GM18502 (cell line): ENCODE measurements around the gene CHIT1.

Experiments
- ATAC-seq: cut with Tn5 transposase; IDR thresholded peaks from one replicate; pipeline ENCODE4 v1.9.1; 2021; ENCODE audit warnings: mild to moderate bottlenecking; ENCODE audit not compliant: unreplicated experiment, poor library complexity

Gene CHIT1

GRCh38 chr1:203177470-203178039, 51.9 kb downstream of the CHIT1 start:
- no peak for ATAC-seq

- ATAC-seq: no peak
Observed at GRCh38 chr1:203177036-203177405, 52.5 kb downstream of the CHIT1 start.

DNA sequence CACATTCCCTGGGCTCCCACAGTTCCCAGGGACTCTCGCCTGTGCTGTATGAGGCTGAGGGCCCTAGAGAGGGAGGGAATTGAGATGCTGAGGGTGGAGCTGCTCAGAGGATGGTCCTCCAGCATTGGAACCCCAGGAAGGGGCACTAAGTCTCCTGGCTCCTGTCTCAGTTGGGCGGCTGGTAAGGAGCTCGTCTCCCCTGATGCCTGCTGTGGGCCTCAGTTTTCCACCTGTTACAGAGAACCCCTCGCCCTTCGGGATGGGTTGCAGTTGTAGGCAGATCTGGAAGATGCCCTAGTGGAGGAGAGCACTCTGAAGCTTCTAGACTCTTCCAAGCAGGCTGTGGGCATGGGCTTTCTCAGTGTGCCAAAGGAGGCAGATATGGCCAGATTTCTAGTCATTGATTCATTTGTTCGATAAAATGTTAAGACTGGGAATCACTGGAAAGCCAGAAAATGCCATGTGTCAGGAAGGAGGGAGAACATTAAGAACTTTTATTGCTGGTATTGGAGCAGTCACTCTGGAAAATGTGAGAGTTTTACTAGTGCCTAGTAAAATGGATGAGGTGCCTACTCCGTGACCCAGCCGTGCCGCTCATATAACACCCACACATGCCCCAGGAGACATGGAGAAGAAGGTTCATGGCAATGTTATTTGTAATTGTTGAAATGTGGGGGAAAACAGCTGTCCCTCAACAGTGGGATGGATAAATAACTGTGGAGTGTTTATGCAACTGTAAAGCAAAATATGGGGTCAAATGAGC, 53.0 kb downstream of the CHIT1 start:
- ATAC-seq: no peak

DNA sequence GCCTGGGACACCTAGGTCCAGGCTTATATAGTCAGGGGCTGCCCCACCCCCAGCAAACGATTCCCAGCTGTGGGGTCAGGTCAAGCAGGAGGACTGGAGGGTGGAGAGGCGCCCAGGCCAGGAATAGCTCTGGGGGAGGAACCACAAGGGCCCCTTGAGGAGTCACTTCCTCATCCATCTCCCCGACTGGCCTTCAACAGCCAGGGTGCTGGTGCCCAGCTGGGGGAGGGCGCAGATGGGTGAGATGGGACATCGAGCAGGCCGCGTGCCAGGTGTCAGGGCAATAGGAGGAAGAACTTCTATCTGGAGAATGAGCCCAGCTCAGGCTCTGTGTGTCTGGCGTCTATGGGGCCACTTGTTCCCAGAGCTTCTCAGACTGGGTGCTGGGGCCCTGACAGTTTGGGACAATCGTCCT, 53.6 kb downstream of the CHIT1 start:
- ATAC-seq: no peak

GRCh38 chr1:203175237-203175826, 54.1 kb downstream of the CHIT1 start, which contains the start of gene MYBPH:
Gene MYBPH, minus strand, starts transcription at chr1:203175826. Its CDS starts 71 bp downstream, at chr1:203175755.
- no peak for ATAC-seq

DNA sequence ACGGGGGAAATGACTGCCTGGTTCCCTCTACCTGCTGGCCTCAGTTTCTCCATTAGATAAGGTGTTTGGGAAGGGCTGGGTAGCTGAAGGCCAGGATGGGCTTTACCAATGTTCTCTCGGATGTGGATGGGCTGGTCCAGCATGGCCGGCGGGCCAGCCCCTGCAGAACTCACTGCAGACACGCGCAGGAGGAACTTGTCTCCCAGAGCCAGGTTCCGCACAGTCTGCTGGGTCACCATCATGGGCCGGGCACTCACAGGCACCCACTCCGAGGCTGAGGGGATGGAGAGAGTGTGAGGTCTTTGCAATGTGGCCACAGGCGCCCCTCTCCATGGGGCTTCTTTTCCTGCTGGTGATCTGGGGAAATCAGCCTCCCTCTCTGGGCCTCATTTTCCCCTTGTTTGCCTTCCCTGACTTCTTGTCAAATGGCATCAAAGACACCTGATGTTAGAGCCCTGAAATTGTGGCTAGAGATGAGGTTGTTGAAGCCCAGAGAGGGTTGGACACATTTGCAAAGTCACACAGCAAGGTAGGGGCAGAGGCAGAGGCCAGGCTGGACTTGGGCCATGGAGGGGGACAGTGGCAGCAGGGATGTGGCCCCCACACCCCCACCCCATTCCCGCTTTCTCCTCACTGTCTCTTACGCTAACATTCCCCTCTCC, 55.0 kb downstream of the CHIT1 start:
- ATAC-seq: no peak

- peak; percentile 91 for ATAC-seq
Observed at GRCh38 chr1:203173566-203173965, 55.9 kb downstream of the CHIT1 start.

- ATAC-seq: no peak
Observed at GRCh38 chr1:203173011-203173555, 56.4 kb downstream of the CHIT1 start.

GRCh38 chr1:203172184-203173010, 57.1 kb downstream of the CHIT1 start:
- no peak for ATAC-seq

GRCh38 chr1:203171341-203172183, 57.9 kb downstream of the CHIT1 start:
- ATAC-seq: no peak

GRCh38 chr1:203170625-203171330, 58.7 kb downstream of the CHIT1 start:
- ATAC-seq: no peak

DNA sequence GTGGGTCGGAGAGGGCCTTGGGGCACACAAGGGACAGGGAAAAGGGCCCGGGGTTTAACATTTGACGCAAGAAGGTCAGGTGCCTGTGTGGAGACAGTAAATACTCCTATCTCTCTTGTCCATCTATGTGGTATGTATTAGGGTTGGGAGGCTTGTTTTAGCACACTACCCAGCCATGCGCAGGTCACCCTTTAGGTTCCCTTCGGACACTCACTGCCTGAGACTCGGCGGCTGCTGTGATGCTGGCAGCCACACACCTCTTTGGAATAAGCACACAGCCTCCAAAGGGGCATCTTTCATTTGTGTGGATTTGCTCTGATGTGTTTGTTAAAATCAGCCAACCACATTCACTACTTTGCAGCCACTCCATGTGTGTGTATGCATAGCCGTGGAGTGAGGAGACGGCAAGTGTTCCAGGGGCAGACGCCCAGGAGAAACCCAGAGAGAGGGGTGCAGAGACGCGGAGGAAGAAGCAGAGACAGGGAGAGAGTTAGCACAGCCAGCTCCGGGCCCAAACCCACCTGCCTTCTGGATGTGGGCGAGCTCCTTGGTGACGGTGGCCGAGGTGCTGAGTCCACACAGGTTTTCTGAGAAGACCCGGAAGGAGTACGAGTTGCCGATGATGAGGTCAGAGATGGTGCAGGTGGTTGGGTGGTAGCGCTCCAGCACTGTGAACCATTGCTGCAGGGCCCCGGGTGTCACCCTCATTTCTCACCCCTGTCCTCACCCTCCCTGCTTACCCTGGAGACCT, 59.5 kb downstream of the CHIT1 start:
- no peak for ATAC-seq

DNA sequence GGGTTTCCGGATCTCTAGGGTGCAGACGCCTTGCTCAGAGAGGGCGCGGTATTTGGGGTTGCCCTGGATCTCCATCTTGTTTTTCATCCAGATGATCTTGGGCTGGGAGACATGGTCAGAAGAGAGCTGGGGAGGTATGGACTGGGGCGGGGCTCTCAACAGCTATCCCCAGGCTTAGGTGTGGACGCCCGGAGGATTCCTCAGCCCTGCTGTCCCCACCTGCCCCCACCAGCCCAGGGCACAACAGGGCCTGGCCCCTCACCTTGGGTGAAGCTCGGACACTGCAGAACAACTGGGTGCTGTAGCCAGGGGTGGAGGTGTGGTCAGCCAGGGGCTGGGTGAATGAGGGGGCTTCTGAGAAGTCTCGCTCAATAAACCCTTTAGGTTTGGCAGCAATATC, 60.5 kb downstream of the CHIT1 start:
- no peak for ATAC-seq

- no peak for ATAC-seq
Observed at GRCh38 chr1:203168256-203168786, 61.2 kb downstream of the CHIT1 start.

GRCh38 chr1:203167913-203168200, 61.6 kb downstream of the CHIT1 start:
- ATAC-seq: no peak

- ATAC-seq: no peak
Observed at GRCh38 chr1:203167026-203167912, 62.2 kb downstream of the CHIT1 start.
